HepG2 (cell line): Measurements from ENCODE around the gene AREL1. TPM values are rescaled to one million over a fixed set of nuclear protein-coding genes. Genes with fewer than 3 reads are reported as not detected.

ENCODE experiments used
- ARID3A ChIP-seq: IDR thresholded peaks from 2 replicates; pipeline ENCODE4 v1.6.1; 2012; ENCODE audit warnings: low read depth, low read length, improper control_type of control experiment
- REXO4 ChIP-seq: sonication (generic); formaldehyde crosslinking; IDR thresholded peaks from 2 replicates; pipeline ENCODE4 v1.8.0; 2022; ENCODE audit warnings: missing genetic modification reagents, mild to moderate bottlenecking, borderline replicate concordance
- ZHX1 ChIP-seq: sonication (generic); formaldehyde crosslinking; IDR thresholded peaks from 2 replicates; pipeline ENCODE4 v1.8.1; 2022; ENCODE audit warnings: low read depth, mild to moderate bottlenecking, missing genetic modification reagents
- ZNF687 ChIP-seq: sonication (generic); formaldehyde crosslinking; IDR thresholded peaks from 2 replicates; pipeline ENCODE4 v1.5.1; 2020; ENCODE audit warnings: mild to moderate bottlenecking, missing genetic modification reagents, moderate library complexity
- polyA plus RNA-seq, 8 experiments: library from polyadenylated mRNA; depleted of rRNA in 3 of 8; stranded (reverse) in 7 of 8; unstranded in 1 of 8; fragments of >200 nt; fragmentation: Illumina TruSeq in 4 of 8; extraction: Trizol in 4 of 8; gene quantifications; 2 replicates each; pipeline versions ENCODE4 v1.2.1 to v1.2.3, GENCODE V29; 2011 to 2016; ENCODE audit warnings: low read depth in 4 of 8, missing spikeins in 1 of 8, mixed read lengths in 1 of 8; ENCODE audit not compliant: insufficient read depth in 1 of 8
- total RNA-seq, 5 experiments: library from RNA; depleted of rRNA; stranded (reverse); fragments of >200 nt; fragmentation: Illumina TruSeq; extraction: Trizol; gene quantifications; 2 replicates each; pipeline ENCODE4 v1.2.3, GENCODE V29; 2016; ENCODE audit warnings: low read depth in 1 of 5
- TF ChIP-seq, protein P1 (sequence below): sonication (generic); formaldehyde crosslinking; IDR thresholded peaks from 2 replicates; pipeline ENCODE4 v1.5.0; 2020; ENCODE audit warnings: missing genetic modification reagents

The AREL1 gene
- total and polyA plus RNA-seq, 2 of the 13 experiments (the other 11 are each of a cell fraction or from before 2014, with no cell fraction given) = 21.3 to 25.4 TPM

GRCh38 chr14:74697011-74697410, 15.9 kb downstream of the AREL1 start (continued):
- TF ChIP-seq ARID3A (no peak), ZNF687 (CRISPR knock-in tag) (no peak), ZHX1 (CRISPR knock-in tag) (no peak), REXO4 (no peak)
- TF ChIP-seq, protein P1, sequence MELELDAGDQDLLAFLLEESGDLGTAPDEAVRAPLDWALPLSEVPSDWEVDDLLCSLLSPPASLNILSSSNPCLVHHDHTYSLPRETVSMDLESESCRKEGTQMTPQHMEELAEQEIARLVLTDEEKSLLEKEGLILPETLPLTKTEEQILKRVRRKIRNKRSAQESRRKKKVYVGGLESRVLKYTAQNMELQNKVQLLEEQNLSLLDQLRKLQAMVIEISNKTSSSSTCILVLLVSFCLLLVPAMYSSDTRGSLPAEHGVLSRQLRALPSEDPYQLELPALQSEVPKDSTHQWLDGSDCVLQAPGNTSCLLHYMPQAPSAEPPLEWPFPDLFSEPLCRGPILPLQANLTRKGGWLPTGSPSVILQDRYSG (CRISPR knock-in tag) = no peak
- TF ChIP-seq, all 625 proteins: peak for 0
